ENCODE results near the gene MAST4.

The MAST4 gene

GRCh38 chr5:66969484-66969883 lies 373.3 kb downstream of the MAST4 start:
- no peak for TF ChIP-seq CTCF (conservative IDR thresholded peaks at IDR 0.05)
- no peak overlapping the region for H3K27ac ChIP-seq

- no peak overlapping the region for H3K27ac ChIP-seq
- TF ChIP-seq CTCF (conservative IDR thresholded peaks at IDR 0.05), result no peak
Observed at GRCh38 chr5:66969963-66970362, 373.8 kb downstream of the MAST4 start.

GRCh38 chr5:66972004-66972403 lies 375.8 kb downstream of the MAST4 start:
- TF ChIP-seq CTCF (conservative IDR thresholded peaks at IDR 0.05), result no peak

GRCh38 chr5:66974256-66974655 lies 378.1 kb downstream of the MAST4 start:
- TF ChIP-seq CTCF (conservative IDR thresholded peaks at IDR 0.05), result no peak
- no peak overlapping the region for H3K27ac ChIP-seq

More at GRCh38 chr5:66972004-66972403, 375.8 kb downstream of the MAST4 start:
- H3K27ac ChIP-seq, result no peak overlapping the region

GRCh38 chr5:66976108-66976507 lies 379.9 kb downstream of the MAST4 start:
- H3K27ac ChIP-seq, result no peak overlapping the region
- no peak for TF ChIP-seq CTCF (conservative IDR thresholded peaks at IDR 0.05)

GRCh38 chr5:66979738-66980137 lies 383.5 kb downstream of the MAST4 start:
- no peak overlapping the region for H3K27ac ChIP-seq
- no peak for TF ChIP-seq CTCF (conservative IDR thresholded peaks at IDR 0.05)

GRCh38 chr5:66981266-66982055 lies 385.3 kb downstream of the MAST4 start:
- H3K27ac ChIP-seq, result peak overlapping the region; percentile 59
- no peak for TF ChIP-seq CTCF (conservative IDR thresholded peaks at IDR 0.05)
